Measurements from ENCODE around the gene XKR7.
A peak's percentile ranks its signal among the peaks of the same experiment; 100 is the strongest.

Gene XKR7

GRCh38 chr20:31945785-31946184 lies 22.2 kb upstream of the XKR7 start:
- no peak for FAIRE-seq

- FAIRE-seq, result no peak
Measured at GRCh38 chr20:31948008-31948407, 19.9 kb upstream of the XKR7 start.

GRCh38 chr20:31949877-31950646 lies 17.9 kb upstream of the XKR7 start:
- no peak for FAIRE-seq

- no peak for FAIRE-seq
Measured at GRCh38 chr20:31951203-31951529, 16.8 kb upstream of the XKR7 start.

GRCh38 chr20:31951530-31952453 lies 16.2 kb upstream of the XKR7 start, which contains the start of gene PDRG1:
TSS of gene PDRG1 (minus strand) at chr20:31952046. CDS start at chr20:31951961, 85 bp downstream.
- peak; percentile 74 for FAIRE-seq

- FAIRE-seq, result no peak
Measured at GRCh38 chr20:31953556-31954148, 14.3 kb upstream of the XKR7 start.

- FAIRE-seq, result no peak
Measured at GRCh38 chr20:31954500-31954899, 13.5 kb upstream of the XKR7 start.

- no peak for FAIRE-seq
Measured at GRCh38 chr20:31956556-31957526, 11.1 kb upstream of the XKR7 start.

- no peak for FAIRE-seq
Measured at GRCh38 chr20:31962761-31963160, 5.2 kb upstream of the XKR7 start.

- no peak for FAIRE-seq
Measured at GRCh38 chr20:31963889-31964288, 4.1 kb upstream of the XKR7 start.

- FAIRE-seq, result no peak
Measured at GRCh38 chr20:31966991-31967655, 828 bp upstream of the XKR7 start.

- no peak for FAIRE-seq
Measured at GRCh38 chr20:31968291-31969126, 558 bp downstream of the XKR7 start.

- FAIRE-seq, result no peak
Measured at GRCh38 chr20:31969991-31970390, 2.0 kb downstream of the XKR7 start.

- FAIRE-seq, result no peak
Measured at GRCh38 chr20:31972471-31973021, 4.6 kb downstream of the XKR7 start.

GRCh38 chr20:31974296-31974695 lies 6.3 kb downstream of the XKR7 start:
- no peak for FAIRE-seq

GRCh38 chr20:31974951-31975487 lies 7.1 kb downstream of the XKR7 start:
- no peak for FAIRE-seq

GRCh38 chr20:31975874-31976273 lies 7.9 kb downstream of the XKR7 start:
- FAIRE-seq, result no peak

GRCh38 chr20:31977080-31977479 lies 9.1 kb downstream of the XKR7 start:
- no peak for FAIRE-seq

GRCh38 chr20:31979713-31980426 lies 11.9 kb downstream of the XKR7 start:
- no peak for FAIRE-seq

GRCh38 chr20:31981784-31982183 lies 13.8 kb downstream of the XKR7 start:
- FAIRE-seq, result no peak
